Heart right ventricle (tissue), 16 donors: ENCODE measurements around the gene LSP1. TPM values are rescaled to one million over a fixed set of nuclear protein-coding genes. Genes with fewer than 3 reads are reported as not detected.
"Not testable (repeated sequence)": the region's sequence is repeated elsewhere in the genome, so short reads cannot be mapped to it uniquely, and the experiment has no call there.

Source experiments
- ATAC-seq, 8 donors: fragments of 200-7000 bp; cut with Tn5 transposase; one replicate each; pipeline ENCODE4 v1.9.1; 2020; ENCODE audit warnings: mild to moderate bottlenecking in 8 of 8, moderate library complexity in 8 of 8, moderate number of reproducible peaks in 1 of 8
- DNase-seq, 2 donors: peaks; one replicate each; pipeline ENCODE4 v3.0.0-alpha.2; 2020
- H3K27ac ChIP-seq, 10 donors: fragments of 200-600 bp; sonication (generic) in 2 of 10; one replicate each; pipeline versions ENCODE4 v1.5.0 to v1.8.0; 2020 to 2022; ENCODE audit warnings: mild to moderate bottlenecking in 3 of 10
- H3K27me3 ChIP-seq, 7 donors: fragments of 200-600 bp; one replicate each; pipeline ENCODE4 v1.8.0; 2021 to 2022; ENCODE audit warnings: mild to moderate bottlenecking in 2 of 7
- H3K36me3 ChIP-seq, 9 donors: fragments of 200-600 bp; sonication (generic) in 1 of 9; one replicate each; pipeline versions ENCODE4 v1.5.0 to v1.8.0; 2020 to 2022; ENCODE audit warnings: mild to moderate bottlenecking in 2 of 9
- H3K4me1 ChIP-seq, 9 donors: fragments of 200-600 bp; sonication (generic) in 1 of 9; one replicate each; pipeline versions ENCODE4 v1.5.0 to v1.8.0; 2020 to 2022; ENCODE audit warnings: mild to moderate bottlenecking in 4 of 9
- H3K4me3 ChIP-seq, 10 donors: fragments of 200-600 bp; sonication (generic) in 2 of 10; one replicate each; pipeline versions ENCODE4 v1.5.0 to v1.8.0; 2020 to 2022; ENCODE audit warnings: mild to moderate bottlenecking in 7 of 10, moderate library complexity in 2 of 10
- H3K9me3 ChIP-seq, 11 donors: fragments of 200-600 bp in 10 of 11; sonication (generic) in 2 of 11; one replicate each; pipeline versions ENCODE4 v1.5.0 to v1.8.0; 2013 to 2022; ENCODE audit warnings: mild to moderate bottlenecking in 2 of 11, control low read depth in 1 of 11, moderate library complexity in 1 of 11
- WGBS, 2 donors: extraction: QIAGEN DNeasy Blood & Tissue Kit; methylation state at CpG; one replicate each; pipeline ENCODE4 v1.1.7; 2013; ENCODE audit warnings: inconsistent platforms in 1 of 2; 5-methylcytosine and 5-hydroxymethylcytosine counted together
- intact Hi-C, 10 donors: fragments of 100-400 bp; cut with DNase I; formaldehyde crosslinking; loops; one replicate each; pipeline versions ENCODE4 v1.11.1 to v1.14.2; 2022
- polyA plus RNA-seq, 2 donors: library from polyadenylated mRNA; stranded (reverse); fragments of 200-250 nt; gene quantifications; one replicate each; pipeline ENCODE4 v1.2.3, GENCODE V29; 2013
- total RNA-seq, 10 donors: library from RNA; stranded (reverse); fragmentation: NEBNext Ultra II Directional in 3 of 10; extraction: Animal tissue kit (Norgen Biotek cat#: 25700) in 3 of 10; gene quantifications; one replicate each; pipeline versions ENCODE4 v1.2.1 to v1.2.4, GENCODE V29; 2021 to 2023
- TF ChIP-seq, protein P1 (sequence below), 9 donors: fragments of 200-600 bp; sonication (generic) in 2 of 9; IDR thresholded peaks; one replicate each; pipeline versions ENCODE4 v1.5.0 to v1.8.0; 2021 to 2022; ENCODE audit warnings: antibody characterized with exemption in 9 of 9, mild to moderate bottlenecking in 5 of 9, moderate library complexity in 1 of 9
- donor health status: Arrhythmogenic right ventricular cardiomyopathy.
- donor health status: ischemic (EF 13 %, LVEDD 7.1; RV severe dilation, severe dysfunction).
- donor health status: healthy with polysubstance abuse.
- donor health status: DM: no; HTN: yes; CAD: no.
- donor health status: DM: no; HTN: no; CAD: no.
- donor health status: ischemic (EF 25% LVEDD 6.9; RV normal size, moderate dysfunction).
- donor health status: ischemic (EF 25% LVEDD 5.7; RV mildly dilated, moderate dysfunction).
- donor health status: healthy.
- donor health status: DM: yes; HTN: yes; CAD: no.
- donor health status: Ischemic cardiomyopathy.
- donor health status: ischemic (EF 35%, LVEDD 5.7; RV mildly dilated, moderate dysfunction).
- donor health status: nonischemic (EF 11% LVEDD 7.7; RV severe dilation, severe dysfunction).
- donor health status: DM: yes; HTN: yes; CAD: no.
- donor health status: PGD.
- donor health status: ischemic (EF 29% LVEDD 5.4; RV normal size, mild dysfunction).
- donor health status: nonischemic (EF 23%, LVEDD 6.1; RV moderate dilation, normal function).

Gene LSP1
- total and polyA plus RNA-seq, 12 donors = 16.0 to 57.2 (median 21.4) TPM

- WGBS, 2 donors = 34 to 48% methylated on average over 9 to 11 of the region's 11 CpGs
- ATAC-seq = peak in 5 of 8 donors; percentile 6 to 36 (median 11)
- peak overlapping the region in 9 of 10 donors; percentile 39 to 84 (median 66) for H3K27ac ChIP-seq
- DNase-seq = peak in 1 of 2 donors; percentile 32
- peaks cover 0 to 12% (median 5%) of the 10 kb centered on the region in 7 donors for H3K27me3 ChIP-seq
- peak overlapping the region in 8 of 10 donors; percentile 7 to 55 (median 32) for H3K4me3 ChIP-seq
- intact Hi-C loops = no loop called here
- TF ChIP-seq, protein P1, sequence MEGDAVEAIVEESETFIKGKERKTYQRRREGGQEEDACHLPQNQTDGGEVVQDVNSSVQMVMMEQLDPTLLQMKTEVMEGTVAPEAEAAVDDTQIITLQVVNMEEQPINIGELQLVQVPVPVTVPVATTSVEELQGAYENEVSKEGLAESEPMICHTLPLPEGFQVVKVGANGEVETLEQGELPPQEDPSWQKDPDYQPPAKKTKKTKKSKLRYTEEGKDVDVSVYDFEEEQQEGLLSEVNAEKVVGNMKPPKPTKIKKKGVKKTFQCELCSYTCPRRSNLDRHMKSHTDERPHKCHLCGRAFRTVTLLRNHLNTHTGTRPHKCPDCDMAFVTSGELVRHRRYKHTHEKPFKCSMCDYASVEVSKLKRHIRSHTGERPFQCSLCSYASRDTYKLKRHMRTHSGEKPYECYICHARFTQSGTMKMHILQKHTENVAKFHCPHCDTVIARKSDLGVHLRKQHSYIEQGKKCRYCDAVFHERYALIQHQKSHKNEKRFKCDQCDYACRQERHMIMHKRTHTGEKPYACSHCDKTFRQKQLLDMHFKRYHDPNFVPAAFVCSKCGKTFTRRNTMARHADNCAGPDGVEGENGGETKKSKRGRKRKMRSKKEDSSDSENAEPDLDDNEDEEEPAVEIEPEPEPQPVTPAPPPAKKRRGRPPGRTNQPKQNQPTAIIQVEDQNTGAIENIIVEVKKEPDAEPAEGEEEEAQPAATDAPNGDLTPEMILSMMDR (IDR thresholded peaks at IDR 0.05) = no peak
- no peaks in the 10 kb centered on the region for H3K36me3 ChIP-seq
- no peaks in the 10 kb centered on the region for H3K9me3 ChIP-seq
- peaks cover 17 to 66% (median 43%) of the 10 kb centered on the region in 9 donors for H3K4me1 ChIP-seq
Measured at GRCh38 chr11:1873048-1873812, 20.3 kb downstream of the LSP1 start.

DNA sequence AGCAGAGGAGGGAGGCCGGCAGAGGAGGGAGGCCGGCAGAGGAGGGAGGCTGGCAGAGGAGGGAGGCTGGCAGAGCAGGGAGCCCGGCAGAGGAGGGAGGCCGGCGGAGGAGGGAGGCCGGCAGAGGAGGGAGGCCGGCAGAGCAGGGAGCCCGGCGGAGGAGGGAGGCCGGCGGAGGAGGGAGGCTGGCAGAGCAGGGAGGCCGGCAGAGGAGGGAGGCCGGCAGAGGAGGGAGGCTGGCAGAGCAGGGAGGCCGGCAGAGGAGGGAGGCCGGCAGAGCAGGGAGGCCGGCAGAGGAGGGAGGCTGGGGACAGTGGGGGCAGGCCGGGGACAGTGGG is 20.9 kb downstream of the LSP1 start:
- H3K4me3 ChIP-seq = peak overlapping the region in 3 of 10 donors; percentile 15 to 55 (median 34)
- not testable (repeated sequence) for DNase-seq
- 91 to 92% methylated on average over 16 to 17 of the region's 17 CpGs for WGBS, 2 donors

DNA sequence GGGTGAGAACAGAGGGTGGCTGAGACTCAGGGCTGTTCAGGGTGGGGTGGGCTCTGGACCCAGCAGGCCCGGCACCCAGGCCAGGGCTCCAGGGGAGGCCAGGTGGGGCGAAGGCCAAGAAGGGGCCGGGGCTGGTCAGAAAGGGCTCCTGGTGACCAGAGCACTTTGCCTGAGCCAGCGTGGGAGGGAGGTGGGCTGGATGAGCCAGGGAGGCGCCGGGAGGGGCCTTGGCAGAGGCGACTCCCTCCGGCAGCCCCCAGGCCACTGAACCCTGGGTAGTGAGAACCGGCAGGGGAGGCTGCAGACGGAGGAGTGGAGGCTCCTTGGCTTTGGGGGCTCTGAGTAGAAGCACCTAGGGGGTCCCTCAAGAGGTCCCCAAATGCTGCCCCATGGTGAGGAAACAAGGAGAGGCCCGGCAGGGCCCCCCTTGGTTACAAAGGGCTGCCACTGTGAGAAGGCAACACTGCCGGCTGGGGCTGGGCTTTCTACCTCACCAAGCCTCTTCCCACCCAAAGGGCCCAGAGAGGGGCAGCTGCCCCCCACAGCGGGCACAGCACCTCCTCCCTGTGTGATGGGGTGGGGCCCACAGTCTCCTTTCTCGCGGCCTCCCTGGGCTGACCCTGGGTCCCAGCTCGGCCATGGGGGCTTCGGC is 21.7 kb downstream of the LSP1 start:
- not testable (repeated sequence) for ATAC-seq, H3K9me3 ChIP-seq, H3K27me3 ChIP-seq, H3K36me3 ChIP-seq
- peak overlapping the region; percentile 66 to 100 (median 94) for H3K27ac ChIP-seq
- intact Hi-C loops = loop anchor here in 1 of 10 donors (5.0 kb wide), 1 partner anchor 32 kb away; no protein-coding TSS in a partner anchor
- peak in 1 of 2 donors; percentile 31 for DNase-seq
- H3K4me1 ChIP-seq = peaks cover 17 to 69% (median 54%) of the 10 kb centered on the region in 9 donors
- WGBS, 2 donors = 70 to 76% methylated on average over 15 to 17 of the region's 17 CpGs
- H3K4me3 ChIP-seq = peak overlapping the region in 5 of 10 donors; percentile 11 to 28 (median 21)

More for the DNA sequence above, 20.9 kb downstream of the LSP1 start:
- intact Hi-C loops, H3K36me3 ChIP-seq, ATAC-seq, H3K27me3 ChIP-seq, H3K9me3 ChIP-seq: not testable (repeated sequence)
- Histone ChIP-seq H3K27ac (peak overlapping the region in 7 of 10 donors; percentile 10 to 84 (median 66)), H3K4me1 (peaks cover 17 to 63% (median 47%) of the 10 kb centered on the region in 9 donors)

DNA sequence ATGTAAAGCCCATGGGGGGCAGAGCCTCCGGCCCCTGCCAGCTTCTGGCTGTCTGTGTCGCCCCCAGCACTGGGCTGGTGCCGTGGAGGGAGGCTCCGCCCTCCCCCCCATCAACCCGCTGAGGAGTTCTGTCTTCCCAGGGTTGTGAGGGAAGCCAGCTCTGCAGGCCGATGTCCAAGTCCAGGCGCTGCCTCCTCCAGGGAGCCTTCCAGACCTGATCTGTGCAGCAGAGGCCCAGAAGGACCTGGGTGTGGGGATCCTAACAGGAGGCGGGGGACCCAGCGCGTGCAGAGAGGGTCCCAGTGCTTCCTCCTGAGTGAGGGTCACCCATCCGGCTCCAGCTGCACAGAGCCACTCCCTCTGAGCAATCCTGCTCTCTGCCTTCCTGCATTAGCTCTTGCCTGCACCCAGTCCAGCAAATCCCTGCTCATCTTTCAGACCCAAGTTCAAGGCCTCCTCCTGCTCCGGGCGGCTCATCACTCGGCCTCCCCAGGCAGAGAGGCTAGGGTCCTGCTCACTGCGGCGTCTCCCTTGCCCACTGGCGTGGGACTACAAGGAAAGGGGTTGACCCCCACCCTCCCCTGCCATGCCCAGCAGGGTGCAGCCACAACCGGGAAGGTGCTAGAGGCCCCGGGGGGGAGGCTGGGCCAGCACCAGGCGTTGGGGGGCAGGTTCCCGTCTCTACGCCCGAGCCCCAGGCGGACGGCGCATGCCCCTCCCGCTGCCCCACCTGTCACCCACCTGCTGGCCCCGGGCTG is 22.4 kb downstream of the LSP1 start:
- TF ChIP-seq, protein P1 (IDR thresholded peaks at IDR 0.05) = no peak
- intact Hi-C loops = loop anchor here in 1 of 10 donors (5.0 kb wide), 1 partner anchor 33 kb away; no protein-coding TSS in a partner anchor
- H3K4me3 ChIP-seq = peak overlapping the region in 5 of 10 donors; percentile 11 to 30 (median 21)
- DNase-seq (peak; percentile 6 to 46), ATAC-seq (no peak)
- H3K27ac ChIP-seq = peak overlapping the region; percentile 76 to 100 (median 94)
- no peaks in the 10 kb centered on the region for H3K36me3 ChIP-seq
- no peaks in the 10 kb centered on the region for H3K9me3 ChIP-seq
- peaks cover 0 to under 1% (median 0%) of the 10 kb centered on the region in 7 donors for H3K27me3 ChIP-seq
- WGBS, 2 donors = 75 to 79% methylated on average over 27 to 28 of the region's 28 CpGs
- H3K4me1 ChIP-seq = peaks cover 18 to 70% (median 61%) of the 10 kb centered on the region in 9 donors

DNA sequence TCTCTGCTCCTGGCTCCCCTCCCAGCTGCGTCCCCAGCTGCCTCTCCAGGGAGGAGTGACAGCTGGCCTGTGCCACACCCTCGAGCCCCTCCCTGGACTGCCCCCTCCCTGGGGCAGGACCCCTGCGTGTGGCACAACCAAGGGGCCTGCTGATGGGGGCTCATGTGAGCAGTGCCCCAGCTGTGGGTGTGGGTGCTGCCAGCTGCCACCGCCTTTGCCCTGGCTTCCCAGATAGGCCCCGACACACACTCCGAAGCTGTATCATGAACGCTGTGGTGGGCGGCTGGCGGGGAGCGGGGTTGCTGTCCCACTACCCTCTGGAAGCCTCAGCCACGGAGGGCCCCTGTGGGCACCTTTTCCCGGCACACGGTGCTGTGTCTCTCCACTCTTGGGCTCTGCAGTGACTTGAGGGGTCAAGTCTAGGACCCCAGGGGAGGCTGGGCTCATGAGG is 23.0 kb downstream of the LSP1 start:
- not testable (repeated sequence) for H3K36me3 ChIP-seq

More for the DNA sequence above, 23.0 kb downstream of the LSP1 start:
- not testable (repeated sequence) for H3K9me3 ChIP-seq, ATAC-seq, DNase-seq, H3K27me3 ChIP-seq
- peak overlapping the region in 8 of 10 donors; percentile 11 to 30 (median 23) for H3K4me3 ChIP-seq
- H3K4me1 ChIP-seq = peaks cover 24 to 71% (median 62%) of the 10 kb centered on the region in 9 donors
- H3K27ac ChIP-seq = peak overlapping the region; percentile 76 to 100 (median 94)
- 66 to 70% methylated on average over 12 to 13 of the region's 13 CpGs for WGBS, 2 donors
- intact Hi-C loops = loop anchor here in 1 of 10 donors (5.0 kb wide), 1 partner anchor 34 kb away; no protein-coding TSS in a partner anchor
